GM21737 (cell line): ENCODE data around the gene CSMD2.

Source experiments
- ATAC-seq: cut with Tn5 transposase; IDR thresholded peaks from one replicate; pipeline ENCODE4 v1.9.1; 2021; ENCODE audit warnings: mild to moderate bottlenecking, moderate library complexity; ENCODE audit not compliant: unreplicated experiment

Gene CSMD2

DNA sequence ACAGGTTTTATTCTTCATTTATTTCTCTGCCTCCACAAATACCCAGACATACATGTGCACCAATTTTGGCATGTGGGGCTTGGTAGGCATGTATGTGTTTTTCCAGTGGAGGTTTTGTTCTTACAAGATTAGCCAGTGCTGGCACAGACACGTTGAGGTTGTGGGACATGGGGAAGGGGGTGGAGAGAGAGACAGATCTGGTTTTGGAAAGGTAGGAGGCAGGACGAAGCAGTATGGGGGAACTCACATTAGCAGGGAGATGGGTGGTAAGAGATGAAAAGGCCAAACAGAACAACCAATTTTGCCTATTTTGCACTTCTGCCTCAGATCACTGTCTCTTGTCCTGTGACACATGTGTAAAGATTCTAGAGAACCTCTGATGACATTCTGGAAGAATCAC, 467.2 kb downstream of the CSMD2 start:
- no peak for ATAC-seq

DNA sequence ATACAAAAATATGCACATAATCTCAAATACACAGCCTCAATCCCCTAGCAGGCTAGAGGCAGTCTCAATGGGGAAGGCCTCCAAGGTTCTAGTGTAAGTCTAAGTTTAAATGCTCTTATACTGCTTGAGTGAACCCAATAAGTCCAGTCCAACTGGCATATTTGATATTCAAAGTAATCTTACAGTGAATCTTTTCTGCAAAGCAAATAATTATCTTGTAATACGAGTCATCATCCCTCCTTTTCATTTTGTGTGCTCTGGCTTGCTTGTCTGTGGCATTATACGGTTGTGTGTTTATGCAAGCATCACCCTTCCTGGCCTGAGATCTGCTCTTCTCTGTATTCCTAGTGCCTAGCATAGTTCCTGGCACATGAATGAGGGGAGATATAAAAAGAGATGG, 468.1 kb downstream of the CSMD2 start:
- no peak for ATAC-seq

DNA sequence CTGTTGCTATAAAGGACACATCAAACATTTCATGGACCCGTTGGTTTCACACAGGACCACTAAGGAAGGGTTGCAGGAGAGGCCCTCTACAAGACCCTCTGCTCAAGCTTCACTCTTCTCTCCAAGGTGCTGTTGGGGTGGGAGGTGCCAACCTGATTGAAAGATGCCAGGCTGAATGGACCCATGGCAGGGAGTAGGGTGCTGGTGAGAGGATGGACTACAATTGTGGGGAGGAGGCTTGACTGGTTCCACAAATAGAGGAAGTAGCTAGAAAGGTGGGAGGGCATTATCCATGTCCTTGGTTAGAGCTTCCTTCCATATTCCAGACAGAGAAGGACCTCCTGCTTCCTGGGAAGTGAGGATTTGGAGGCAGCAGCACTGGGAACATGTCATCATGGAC, 468.7 kb downstream of the CSMD2 start:
- no peak for ATAC-seq

DNA sequence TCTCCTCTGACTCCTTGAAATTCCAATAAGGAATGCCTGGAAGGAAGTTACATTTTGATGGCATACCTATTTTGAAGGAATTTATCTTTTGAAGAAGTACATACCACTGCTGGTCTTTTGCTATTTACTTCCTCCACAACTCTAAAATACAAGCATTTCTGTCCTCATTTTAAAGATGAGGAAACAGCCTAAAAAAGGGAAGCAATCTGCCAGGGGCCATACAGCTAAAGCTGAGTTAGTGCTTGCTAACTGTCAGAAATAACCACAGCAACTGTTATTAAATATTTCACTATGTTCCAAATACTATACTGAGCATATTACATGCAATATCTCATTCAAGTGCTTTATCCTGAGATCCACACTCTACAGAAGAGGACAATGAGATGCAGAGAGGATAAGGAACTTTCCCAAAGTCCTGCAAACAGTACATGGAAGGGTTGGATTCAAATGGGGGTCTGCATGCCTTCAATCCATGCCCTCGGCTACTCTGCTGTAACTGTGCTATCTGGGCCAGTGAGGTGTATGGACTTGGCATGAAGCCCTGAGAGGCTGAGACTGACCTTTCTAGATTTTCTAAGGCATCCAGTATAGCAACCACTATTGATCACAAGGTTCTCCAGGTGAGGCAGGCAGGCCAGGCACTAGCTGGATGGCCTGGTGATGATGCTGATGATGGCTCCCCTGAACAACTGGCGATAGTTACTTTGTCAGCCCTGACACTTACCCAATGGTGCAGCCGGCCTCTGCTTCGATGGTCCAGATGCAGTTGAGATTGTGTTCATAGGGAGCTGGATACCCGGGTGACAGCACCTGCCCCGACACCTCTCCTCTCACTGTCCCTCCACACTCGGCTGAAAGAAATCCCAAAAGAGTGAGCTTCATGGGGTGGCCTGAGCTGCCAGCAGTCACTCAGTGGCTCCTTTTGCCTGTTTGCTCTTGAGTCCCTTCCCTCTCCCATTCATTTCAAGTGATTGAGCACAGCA, 472.5 kb downstream of the CSMD2 start:
- no peak for ATAC-seq

GRCh38 chr1:33687000-33687399, 478.0 kb downstream of the CSMD2 start:
- no peak for ATAC-seq

DNA sequence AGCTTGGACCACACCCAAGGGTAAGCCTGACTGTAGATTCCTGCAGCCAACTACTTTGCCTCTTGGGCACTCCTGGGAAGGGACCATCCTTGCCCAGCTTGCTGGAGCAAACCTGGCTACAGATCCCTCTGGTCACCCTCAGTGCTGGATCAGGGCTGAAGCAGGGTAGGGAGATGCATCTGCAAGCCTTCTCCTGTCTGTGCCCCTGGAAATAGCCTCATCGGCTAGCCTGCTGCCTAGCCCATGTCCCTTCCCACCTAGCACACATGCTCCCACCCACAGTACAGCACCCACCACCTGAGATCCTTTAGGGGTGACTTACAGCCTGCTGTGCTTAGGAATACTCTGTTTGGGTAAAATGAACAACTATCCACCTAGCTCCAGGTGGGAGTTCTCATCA, 478.5 kb downstream of the CSMD2 start:
- ATAC-seq = no peak

DNA sequence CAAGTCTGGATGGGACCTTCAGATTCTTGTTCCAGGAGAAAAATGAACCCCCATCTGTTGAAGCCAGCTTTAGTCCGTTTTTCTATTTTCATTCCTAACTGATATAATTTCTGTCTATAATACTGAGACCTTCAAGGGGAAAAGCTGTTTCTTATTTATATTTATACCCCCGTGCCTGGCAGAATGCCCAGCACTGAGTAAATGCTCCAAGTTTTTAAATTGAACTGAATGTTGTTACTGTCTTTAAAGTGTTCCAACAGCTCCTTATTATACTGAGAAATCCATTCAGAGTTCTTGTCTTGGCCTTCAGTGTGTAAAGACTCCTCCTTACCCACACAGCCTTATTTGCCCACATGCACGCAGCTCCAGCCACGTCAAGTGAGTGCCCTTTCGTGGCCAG, 479.8 kb downstream of the CSMD2 start:
- no peak for ATAC-seq

DNA sequence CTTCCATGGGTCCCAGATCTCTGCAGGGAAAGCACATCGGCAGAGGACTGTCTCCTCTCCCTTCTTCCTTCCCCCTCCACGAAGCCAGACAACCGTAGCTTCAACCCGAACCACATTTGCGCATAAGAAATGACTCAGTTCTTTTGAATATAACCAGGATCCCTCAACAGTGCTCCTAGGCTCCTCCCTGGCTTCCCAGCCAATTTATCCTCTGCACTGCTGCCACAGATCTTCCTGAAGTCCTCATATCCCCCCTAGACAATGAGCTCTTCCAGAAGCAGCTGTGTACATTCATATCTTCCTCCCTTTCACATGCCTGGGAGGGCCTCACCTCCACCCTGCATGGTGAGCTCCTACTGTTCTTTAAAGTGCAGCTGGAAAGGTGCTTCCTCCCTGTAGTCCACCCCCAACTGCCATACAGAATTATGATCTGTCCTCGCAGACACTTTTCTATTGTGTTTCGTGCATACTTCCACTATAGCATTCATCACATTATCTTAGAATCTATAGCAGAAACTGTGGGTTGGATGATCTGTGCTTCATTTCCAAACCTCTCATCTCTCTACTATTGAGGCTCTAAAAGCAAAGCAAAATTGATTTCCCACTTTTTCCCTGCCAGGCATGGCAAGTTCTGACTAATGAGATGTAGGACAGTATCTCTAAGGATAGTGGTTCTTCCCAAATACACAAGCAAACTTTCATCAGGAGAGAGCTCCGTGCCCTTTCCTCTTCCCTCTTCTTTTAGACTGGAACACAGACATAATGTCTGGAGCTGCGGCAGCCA, 480.4 kb downstream of the CSMD2 start:
- no peak for ATAC-seq

- ATAC-seq = no peak
These were observed 481.1 kb downstream of the CSMD2 start for GRCh38 chr1:33683913-33684312.

DNA sequence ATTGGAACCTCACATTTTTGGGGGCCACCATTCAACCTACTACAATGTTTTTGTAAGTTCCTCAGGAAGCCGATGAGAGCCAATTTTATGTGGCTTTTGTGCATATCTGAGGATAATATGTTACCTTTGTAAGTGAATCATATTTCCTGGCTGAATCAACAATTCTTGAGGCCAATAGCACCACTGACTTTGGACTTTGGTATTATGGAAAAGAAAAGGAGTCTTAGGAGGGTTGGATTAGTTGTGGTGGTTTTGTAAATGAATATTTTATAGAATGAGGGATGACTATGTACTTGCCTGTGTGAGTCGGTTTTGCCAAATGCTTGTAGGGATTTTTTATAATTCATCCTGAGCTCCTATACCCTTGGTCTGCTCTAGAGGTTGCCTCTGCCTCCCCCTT, 482.7 kb downstream of the CSMD2 start:
- no peak for ATAC-seq

GRCh38 chr1:33680281-33680840, 484.7 kb downstream of the CSMD2 start:
- no peak for ATAC-seq

- no peak for ATAC-seq
These were observed 494.5 kb downstream of the CSMD2 start for GRCh38 chr1:33670567-33670966.

GRCh38 chr1:33668695-33669094, 496.3 kb downstream of the CSMD2 start:
- ATAC-seq = no peak

GRCh38 chr1:33667386-33668282, 497.4 kb downstream of the CSMD2 start:
- ATAC-seq = no peak

DNA sequence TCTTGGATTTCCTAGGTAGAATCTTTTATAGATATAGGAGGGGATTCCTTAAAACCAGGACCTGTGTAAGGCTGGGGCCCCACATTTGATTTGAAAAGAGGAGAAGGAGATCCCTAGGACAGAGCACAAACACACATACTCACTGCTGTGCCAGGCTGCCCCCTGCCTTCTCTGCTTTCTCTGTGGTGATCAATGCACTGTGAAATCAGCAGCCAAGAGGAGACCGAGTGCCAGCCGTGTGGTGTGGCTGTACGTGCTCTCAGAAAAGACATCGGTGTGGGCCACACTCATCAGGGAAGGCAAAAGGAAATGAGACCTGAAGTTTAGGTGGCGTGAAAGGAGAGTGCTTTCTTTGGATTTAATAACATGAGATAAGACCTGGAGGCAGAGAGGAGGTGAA, 498.4 kb downstream of the CSMD2 start:
- no peak for ATAC-seq

- ATAC-seq = no peak
These were observed 503.1 kb downstream of the CSMD2 start for GRCh38 chr1:33661811-33662454.

DNA sequence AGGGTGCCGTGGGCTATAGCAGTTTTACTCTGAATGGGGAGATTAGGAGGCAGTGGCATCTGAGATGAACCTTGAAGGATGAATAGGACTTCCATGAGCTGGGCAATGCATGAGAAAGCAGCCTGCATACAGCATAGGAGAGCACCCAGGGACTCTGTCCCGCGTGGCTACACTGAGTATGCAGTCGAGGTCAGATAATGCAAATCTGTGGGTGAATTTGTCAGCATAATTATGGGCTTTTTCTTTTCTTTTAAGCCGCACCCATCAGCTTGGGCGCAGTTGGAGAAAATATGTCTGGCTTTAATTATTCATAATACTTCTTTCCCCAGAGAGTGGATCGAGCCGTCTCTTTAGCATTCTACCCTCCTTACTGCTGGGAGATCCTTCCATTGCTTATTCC, 504.1 kb downstream of the CSMD2 start:
- no peak for ATAC-seq

- no peak for ATAC-seq
These were observed 504.8 kb downstream of the CSMD2 start for GRCh38 chr1:33660244-33660643.

GRCh38 chr1:33659641-33660040, 505.4 kb downstream of the CSMD2 start:
- ATAC-seq = no peak

DNA sequence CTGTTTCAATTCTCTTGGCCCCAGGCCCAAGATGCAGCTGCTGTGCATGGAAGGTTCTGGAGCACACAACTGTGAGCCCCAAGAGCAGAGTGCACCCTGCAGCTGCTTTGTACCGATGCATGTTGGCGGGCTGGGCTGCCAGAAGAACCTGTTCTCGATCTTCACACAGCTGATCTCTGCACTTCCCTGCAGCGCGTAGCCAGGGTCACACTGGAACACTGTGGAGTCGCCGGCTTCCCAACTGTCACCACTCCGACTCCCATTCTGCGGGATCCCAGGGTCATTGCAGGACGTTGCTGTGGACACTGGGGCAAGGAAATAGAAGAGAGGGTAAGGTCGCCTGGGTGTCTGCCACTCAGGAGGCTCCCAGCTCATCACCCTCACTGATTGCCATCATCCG, 507.2 kb downstream of the CSMD2 start:
- ATAC-seq = no peak
